GM12891 (cell line): ENCODE data around the gene TMCO1.
A peak's percentile ranks its signal among the peaks of the same experiment; 100 is the strongest.
"Not testable (repeated sequence)": the region's sequence is repeated elsewhere in the genome, so short reads cannot be mapped to it uniquely, and the experiment has no call there.

Source experiments
- DNase-seq: peaks from one replicate; pipeline ENCODE4 v3.0.0; 2011; ENCODE audit warnings: low spot score; ENCODE audit not compliant: insufficient read length
- FAIRE-seq: peaks from 2 replicates; lab custom pipeline; 2011; peaks lifted over from hg19 to GRCh38; lab: Jason Lieb, UNC
- PAX5 ChIP-seq: IDR thresholded peaks from 2 replicates; pipeline ENCODE4 v1.6.1; 2011; ENCODE audit warnings: low read length, moderate library complexity, mild to moderate bottlenecking; ENCODE audit not compliant: insufficient read depth, severe bottlenecking
- POLR2A ChIP-seq: IDR thresholded peaks from 2 replicates; pipeline ENCODE4 v1.6.1; 2011; ENCODE audit warnings: low read depth, low read length, control low read depth
- POLR2AphosphoS5 ChIP-seq: IDR thresholded peaks from 2 replicates; pipeline ENCODE4 v1.6.1; 2011; ENCODE audit warnings: low read depth, low read length, control low read depth
- POU2F2 ChIP-seq: IDR thresholded peaks from 2 replicates; pipeline ENCODE4 v1.6.1; 2011; ENCODE audit warnings: low read depth, mild to moderate bottlenecking, control low read depth, low read length, moderate library complexity
- SPI1 ChIP-seq: IDR thresholded peaks from 2 replicates; pipeline ENCODE4 v1.6.1; 2011; ENCODE audit warnings: low read depth, low read length, control low read depth
- TAF1 ChIP-seq: IDR thresholded peaks from 2 replicates; pipeline ENCODE4 v1.6.1; 2011; ENCODE audit warnings: low read depth, low read length, control low read depth

The TMCO1 gene

GRCh38 chr1:165707984-165708706, 60.5 kb downstream of the TMCO1 start:
- TF ChIP-seq SPI1 (no peak), POLR2AphosphoS5 (no peak), PAX5 (no peak)
- DNase-seq (no peak), FAIRE-seq (no peak)

- FAIRE-seq: peak; percentile 31
- TF ChIP-seq PAX5 (no peak), POU2F2 (no peak), SPI1 (no peak), POLR2AphosphoS5 (no peak), TAF1 (no peak), POLR2A (no peak)
- no peak for DNase-seq
Measured at GRCh38 chr1:165703648-165704047, 65.0 kb downstream of the TMCO1 start.

GRCh38 chr1:165701922-165702321, 66.7 kb downstream of the TMCO1 start:
- not testable (repeated sequence) for DNase-seq, FAIRE-seq

GRCh38 chr1:165699577-165699976, 69.1 kb downstream of the TMCO1 start:
- no peak for DNase-seq
- no peak for FAIRE-seq
- TF ChIP-seq POLR2A: no peak
- no peak for TF ChIP-seq PAX5
- TF ChIP-seq POLR2AphosphoS5: no peak
- TF ChIP-seq TAF1: no peak
- no peak for TF ChIP-seq POU2F2
- TF ChIP-seq SPI1: no peak

- FAIRE-seq (no peak), DNase-seq (no peak)
- TF ChIP-seq SPI1: peak; percentile 16; the same call in 1 of the 2 replicates
- no peak for TF ChIP-seq POU2F2
Measured at GRCh38 chr1:165698761-165699052, 70.0 kb downstream of the TMCO1 start.

GRCh38 chr1:165697881-165698760, 70.5 kb downstream of the TMCO1 start, which contains the start of gene ALDH9A1:
ALDH9A1 (minus strand) TSS chr1:165698562; CDS start chr1:165698558, 4 bp downstream.
- DNase-seq: peak; percentile 67
- TF ChIP-seq PAX5 (no peak), TAF1 (peak; percentile 73; the same call in 1 of the 2 replicates), POU2F2 (peak; percentile 50; the same call in 1 of the 2 replicates), POLR2A (peak; percentile 68), SPI1 (no peak), POLR2AphosphoS5 (peak; percentile 83)
- peak; percentile 85 for FAIRE-seq

- no peak for DNase-seq
- TF ChIP-seq POLR2A (no peak), SPI1 (no peak), PAX5 (no peak), POLR2AphosphoS5 (no peak), POU2F2 (no peak), TAF1 (no peak)
- FAIRE-seq: no peak
Measured at GRCh38 chr1:165697491-165697880, 71.2 kb downstream of the TMCO1 start.

GRCh38 chr1:165696625-165697100, 72.0 kb downstream of the TMCO1 start:
- DNase-seq: no peak
- no peak for TF ChIP-seq PAX5
- TF ChIP-seq TAF1: no peak
- TF ChIP-seq POLR2A: no peak
- no peak for TF ChIP-seq POU2F2
- TF ChIP-seq POLR2AphosphoS5: no peak
- TF ChIP-seq SPI1: no peak
- FAIRE-seq: no peak

- TF ChIP-seq TAF1 (no peak), POLR2A (no peak), PAX5 (no peak), POU2F2 (no peak), SPI1 (no peak), POLR2AphosphoS5 (no peak)
- FAIRE-seq (no peak), DNase-seq (no peak)
Measured at GRCh38 chr1:165695031-165695430, 73.6 kb downstream of the TMCO1 start.

- FAIRE-seq (no peak), DNase-seq (no peak)
- no peak for TF ChIP-seq POU2F2
Measured at GRCh38 chr1:165688046-165688445, 80.6 kb downstream of the TMCO1 start.

GRCh38 chr1:165686971-165687433, 81.7 kb downstream of the TMCO1 start:
- FAIRE-seq (no peak), DNase-seq (no peak)
- TF ChIP-seq PAX5 (no peak), TAF1 (no peak)
